ENCODE data around the gene DPEP2NB. TPM values are rescaled to one million over a fixed set of nuclear protein-coding genes. Genes with fewer than 3 reads are reported as not detected.
"Not testable (repeated sequence)": the region's sequence is repeated elsewhere in the genome, so short reads cannot be mapped to it uniquely, and the experiment has no call there.

The DPEP2NB gene, protein sequence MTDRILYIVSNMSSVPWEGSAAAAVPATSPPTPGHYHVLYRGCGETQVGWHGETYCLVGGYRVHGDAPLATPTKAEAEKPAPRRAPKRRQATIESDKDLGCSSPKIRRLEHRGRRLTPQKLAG
- total RNA-seq, result not detected
- long read RNA-seq, result 0 reads

DNA sequence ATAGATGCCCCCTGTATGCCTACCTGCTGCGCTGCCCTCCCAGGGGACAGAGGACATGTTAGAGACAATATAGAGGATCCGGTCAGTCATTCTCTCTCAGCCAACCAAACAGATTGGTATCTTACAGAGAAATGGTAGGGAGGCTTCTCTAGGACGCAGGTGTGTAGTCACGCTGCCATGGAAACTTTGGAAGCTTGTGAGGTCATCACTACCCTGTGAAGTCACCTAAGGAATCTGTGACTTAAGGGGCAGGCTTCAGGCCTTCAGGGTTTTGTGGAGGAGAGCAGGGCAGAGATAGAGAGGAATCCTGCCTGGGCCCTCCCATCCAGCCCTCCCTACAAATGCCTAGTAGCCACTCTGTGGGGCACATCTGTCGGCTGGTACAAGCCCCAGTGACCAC is at the start of gene DPEP2NB:
Gene DPEP2NB, minus strand, starts transcription at position 231 of the 400 bp plus-strand sequence. Its CDS starts 141 bp downstream, at position 90.
- intact Hi-C loops (cut with DNase I), result no loop called here
- DNase-seq, result no peak
- ATAC-seq, result no peak

DNA sequence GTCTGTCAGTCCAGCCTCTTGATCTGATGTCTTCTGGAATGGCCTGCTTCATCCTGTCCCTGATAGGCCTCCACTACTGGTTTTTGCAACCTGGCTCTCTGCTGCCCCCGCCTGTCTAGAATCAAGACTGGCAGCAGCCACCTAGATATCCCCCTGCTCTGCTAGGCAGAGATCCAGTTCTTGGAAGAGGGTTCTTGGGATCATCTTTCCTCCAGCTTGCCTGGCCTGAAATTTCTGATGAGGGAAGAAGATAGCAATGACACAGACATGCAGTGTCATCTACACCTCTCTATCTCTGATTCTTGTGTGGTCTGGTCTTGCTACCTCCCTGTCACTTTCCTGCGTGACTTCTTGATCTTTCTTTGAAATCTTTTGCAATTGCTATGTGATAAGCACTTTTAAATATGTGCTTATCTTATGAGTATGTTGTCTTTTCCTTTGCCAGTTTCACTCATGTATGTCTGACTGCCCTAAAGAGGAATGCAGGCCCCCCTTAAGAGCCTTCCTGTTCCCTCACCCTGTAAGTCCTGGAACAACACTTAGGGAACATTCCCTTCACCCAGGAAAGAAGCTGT is 49.2 kb upstream of the DPEP2NB start:
- ATAC-seq (peak; percentile 81 to 87), DNase-seq (peak; percentile 74)
- intact Hi-C loops (cut with DNase I), result no loop called here

DNA sequence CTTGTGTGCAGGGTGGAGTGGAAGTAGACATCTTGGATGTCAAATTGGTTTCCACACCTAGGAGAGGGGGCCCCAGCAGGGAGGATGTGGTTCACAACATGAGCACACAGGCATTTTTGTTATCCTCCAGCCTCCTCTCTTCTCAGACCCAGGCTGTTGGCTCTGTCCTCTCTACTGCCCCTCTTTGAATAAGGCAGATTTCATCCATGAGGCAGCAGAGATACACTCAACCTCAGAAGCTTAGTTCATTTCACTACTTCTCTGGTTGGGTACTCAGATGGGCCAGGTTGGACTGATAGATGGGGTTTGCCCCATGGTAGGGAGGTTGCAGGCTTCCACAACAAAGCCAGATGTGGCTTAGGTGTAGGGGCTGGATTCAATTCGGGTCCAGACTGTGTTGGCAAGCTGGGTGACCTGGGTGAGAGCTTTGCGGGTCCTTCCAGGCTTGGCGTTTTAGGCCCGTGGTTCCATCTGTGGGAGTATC is 47.2 kb upstream of the DPEP2NB start:
- ATAC-seq (no peak), DNase-seq (no peak)
- intact Hi-C loops (cut with DNase I), result no loop called here

DNA sequence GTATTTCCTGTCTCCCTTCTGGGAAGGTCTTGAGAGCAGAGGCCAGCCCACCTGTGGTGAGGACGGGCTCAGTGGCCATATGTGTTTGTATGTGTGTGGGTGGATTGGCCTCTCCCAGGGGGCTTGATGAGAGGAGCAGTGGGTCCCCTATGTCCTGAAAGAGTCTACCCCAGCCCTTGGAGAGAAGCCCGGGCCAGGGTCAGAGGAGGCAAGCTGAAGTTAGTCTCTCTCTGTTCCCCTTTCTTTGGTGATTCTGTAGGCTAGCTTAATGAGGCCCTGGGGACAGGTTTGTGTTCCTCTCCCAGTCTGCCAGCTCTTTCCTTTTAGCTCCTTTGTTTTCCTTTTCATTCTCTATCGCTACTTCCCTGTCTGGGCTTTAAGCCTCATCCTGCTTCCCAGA is 45.7 kb upstream of the DPEP2NB start:
- DNase-seq (no peak), ATAC-seq (no peak)
- intact Hi-C loops (cut with DNase I), result no loop called here

DNA sequence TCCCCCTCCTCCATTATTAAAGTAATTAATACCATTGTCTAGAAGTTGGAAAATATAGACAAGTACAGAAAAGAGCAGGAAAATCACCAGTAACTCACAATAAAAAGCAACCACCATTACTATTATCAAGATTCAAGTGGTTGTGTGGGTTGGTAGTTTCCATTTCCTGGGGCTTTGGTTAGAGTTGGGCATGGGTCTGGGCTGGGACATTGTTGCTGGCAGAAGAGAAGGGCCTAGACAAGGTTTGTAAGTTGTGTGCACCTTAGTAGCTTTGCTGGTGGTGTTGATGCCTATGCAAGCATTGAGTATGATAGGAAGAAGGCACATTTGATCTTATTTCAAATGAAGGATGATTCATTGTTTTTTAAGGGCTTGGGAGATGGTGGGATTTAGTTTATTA is 44.1 kb upstream of the DPEP2NB start:
- intact Hi-C loops (cut with DNase I), result no loop called here
- ATAC-seq (no peak), DNase-seq (no peak)

DNA sequence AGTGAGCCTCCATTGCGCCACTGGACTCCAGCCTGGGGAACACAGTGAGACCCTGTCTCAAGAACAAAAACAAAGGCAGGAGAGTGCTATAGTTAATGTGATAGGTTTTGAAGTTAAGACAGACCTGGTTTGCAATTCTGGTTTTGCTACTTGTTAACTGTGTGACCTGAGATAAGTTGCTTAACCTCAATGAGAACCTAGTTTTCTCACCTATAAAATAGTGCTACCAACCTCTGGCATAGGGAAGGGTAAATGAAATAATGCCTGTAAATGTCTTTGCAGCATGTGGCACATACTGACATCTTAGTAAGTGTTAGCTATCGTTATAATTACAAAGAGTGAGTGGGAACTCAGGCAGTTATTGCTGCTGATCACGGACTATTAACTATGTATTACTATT is 39.7 kb upstream of the DPEP2NB start:
- DNase-seq (no peak), ATAC-seq (no peak)
- intact Hi-C loops (cut with DNase I), result no loop called here

DNA sequence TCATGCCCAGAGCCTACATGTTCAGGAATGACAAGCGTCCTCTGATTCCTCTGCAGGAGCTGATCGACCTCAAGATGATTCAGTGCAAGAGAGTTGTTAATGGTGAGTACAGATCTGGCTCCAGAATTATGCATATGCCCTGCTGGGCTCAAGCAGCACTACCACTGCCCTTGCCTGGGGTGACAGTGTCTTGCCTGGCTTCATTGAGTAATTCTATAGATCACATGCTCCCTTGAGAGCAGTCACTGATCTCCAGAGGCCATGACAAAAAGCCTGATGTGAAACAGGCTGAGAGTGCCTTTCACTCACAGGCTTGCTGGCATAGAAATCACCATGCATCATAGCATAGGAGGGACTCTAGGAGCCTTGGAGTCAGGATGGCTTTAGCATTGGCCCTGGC is 33.7 kb upstream of the DPEP2NB start:
- DNase-seq, result no peak
- ATAC-seq, result no peak
- intact Hi-C loops (cut with DNase I), result loop anchor here in 1 of 2 donors (10.0 kb wide), 1 partner anchor 235 kb away; no protein-coding TSS in a partner anchor

DNA sequence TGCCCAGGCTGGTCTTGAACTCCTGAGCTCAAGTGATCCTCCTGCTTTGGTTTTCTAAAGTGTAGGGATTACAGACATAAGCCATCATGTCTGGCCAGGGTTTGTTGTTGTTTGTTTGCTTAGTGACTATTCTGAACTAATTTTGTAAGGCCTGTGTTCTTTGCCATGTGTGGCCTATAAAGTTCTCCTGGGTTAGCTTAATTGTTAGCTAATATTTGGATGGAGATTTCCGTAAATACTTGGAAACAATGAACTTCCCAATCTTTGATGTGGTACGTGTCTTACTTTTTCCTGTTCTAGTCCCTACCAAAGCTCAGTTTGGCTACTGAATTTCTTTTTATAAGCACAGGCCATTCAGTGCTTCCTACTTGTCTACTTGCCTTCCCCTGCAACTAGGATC is 32.3 kb upstream of the DPEP2NB start:
- DNase-seq, result no peak
- intact Hi-C loops (cut with DNase I), result loop anchor here in 1 of 2 donors (10.0 kb wide), 1 partner anchor 233 kb away; no protein-coding TSS in a partner anchor
- ATAC-seq, result no peak

DNA sequence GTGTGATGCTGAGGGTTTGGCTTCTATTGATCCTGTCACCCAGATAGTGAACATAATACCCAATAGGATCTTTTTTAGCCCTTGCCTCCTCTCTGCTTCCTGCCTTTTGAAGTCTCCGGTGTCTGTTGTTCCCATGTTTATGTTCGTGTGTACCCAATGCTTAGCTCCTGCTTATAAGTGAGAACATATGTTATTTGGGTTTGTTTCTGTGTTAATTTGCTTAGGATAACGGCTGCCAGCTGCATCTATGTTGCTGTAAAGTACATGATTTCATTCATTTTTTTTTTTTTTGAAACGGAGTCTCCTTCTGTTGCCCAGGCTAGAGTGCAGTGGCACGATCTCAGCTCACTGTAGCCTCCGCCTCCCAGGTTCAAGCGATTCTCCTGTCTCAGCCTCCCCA is 30.4 kb upstream of the DPEP2NB start:
- no peak for DNase-seq
- intact Hi-C loops (cut with DNase I), result loop anchor here in 1 of 2 donors (10.0 kb wide), 1 partner anchor 231 kb away; no protein-coding TSS in a partner anchor

DNA sequence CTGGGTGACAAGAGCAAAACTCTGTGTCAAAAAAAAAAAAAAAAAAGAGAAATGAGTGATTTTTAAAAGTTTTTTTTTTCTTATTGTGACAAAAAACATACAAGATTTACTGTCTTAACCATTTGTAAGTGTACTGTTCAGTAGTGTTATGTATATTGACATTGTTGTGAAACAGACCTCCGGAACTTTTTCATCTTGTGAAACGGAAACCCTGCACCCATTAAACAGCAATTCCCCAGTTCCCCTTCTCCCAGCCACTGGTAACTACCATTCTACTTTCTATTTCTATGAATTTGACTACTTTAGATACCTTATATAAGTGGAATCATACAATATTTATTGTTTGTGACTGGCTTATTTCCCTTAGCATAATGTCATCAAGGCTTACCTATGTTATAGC is 26.1 kb upstream of the DPEP2NB start:
- intact Hi-C loops (cut with DNase I), result loop anchor here (2.0 to 10.0 kb wide), 4 partner anchors 49 to 227 kb away; partner anchors contain the start of gene NRN1L (in 1 of the 2)
- DNase-seq (no peak), ATAC-seq (no peak)

More for the DNA sequence above, 30.4 kb upstream of the DPEP2NB start:
- ATAC-seq, result no peak

DNA sequence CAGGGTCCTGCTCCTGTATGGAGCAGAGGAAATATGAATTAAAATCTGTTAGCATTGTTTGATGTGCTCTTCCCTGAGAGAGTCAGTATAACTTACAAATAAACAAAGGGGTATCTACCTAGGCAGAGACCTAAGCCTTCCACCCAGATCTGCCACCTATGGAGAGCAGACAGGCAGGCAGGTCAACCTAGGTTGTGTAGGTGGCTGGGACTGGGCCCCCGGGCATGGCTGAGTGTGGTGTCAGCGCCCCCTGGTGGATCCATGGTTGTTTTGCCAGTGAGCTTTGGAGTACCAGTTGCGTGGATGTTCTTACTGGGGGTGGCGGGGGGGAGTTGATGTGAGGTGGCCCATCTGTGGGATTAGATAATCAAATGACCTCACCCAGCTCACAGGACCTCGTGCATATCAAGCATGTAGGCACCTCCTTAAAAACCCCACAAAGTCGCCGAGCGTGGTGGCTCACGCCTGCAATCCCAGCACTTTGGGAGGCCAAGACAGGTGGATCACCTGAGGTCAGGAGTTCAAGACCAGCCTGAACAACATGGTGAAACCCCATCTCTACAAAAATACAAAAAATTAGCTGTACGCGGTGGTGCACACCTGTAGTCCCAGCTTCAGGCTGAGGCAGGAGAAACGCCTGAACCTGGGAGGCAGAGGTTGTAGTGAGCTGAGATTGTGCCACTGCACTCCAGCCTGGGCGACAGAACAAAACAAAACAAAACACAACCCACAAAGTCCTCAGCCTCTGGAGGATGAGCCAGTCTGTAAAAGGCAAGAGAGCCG is 25.0 kb upstream of the DPEP2NB start:
- ATAC-seq, result peak; percentile 95 to 96
- peak; percentile 86 for DNase-seq
- intact Hi-C loops (cut with DNase I), result loop anchor here (2.0 to 10.0 kb wide), 4 partner anchors 48 to 226 kb away; partner anchors contain the start of gene NRN1L (in 1 of the 2)

DNA sequence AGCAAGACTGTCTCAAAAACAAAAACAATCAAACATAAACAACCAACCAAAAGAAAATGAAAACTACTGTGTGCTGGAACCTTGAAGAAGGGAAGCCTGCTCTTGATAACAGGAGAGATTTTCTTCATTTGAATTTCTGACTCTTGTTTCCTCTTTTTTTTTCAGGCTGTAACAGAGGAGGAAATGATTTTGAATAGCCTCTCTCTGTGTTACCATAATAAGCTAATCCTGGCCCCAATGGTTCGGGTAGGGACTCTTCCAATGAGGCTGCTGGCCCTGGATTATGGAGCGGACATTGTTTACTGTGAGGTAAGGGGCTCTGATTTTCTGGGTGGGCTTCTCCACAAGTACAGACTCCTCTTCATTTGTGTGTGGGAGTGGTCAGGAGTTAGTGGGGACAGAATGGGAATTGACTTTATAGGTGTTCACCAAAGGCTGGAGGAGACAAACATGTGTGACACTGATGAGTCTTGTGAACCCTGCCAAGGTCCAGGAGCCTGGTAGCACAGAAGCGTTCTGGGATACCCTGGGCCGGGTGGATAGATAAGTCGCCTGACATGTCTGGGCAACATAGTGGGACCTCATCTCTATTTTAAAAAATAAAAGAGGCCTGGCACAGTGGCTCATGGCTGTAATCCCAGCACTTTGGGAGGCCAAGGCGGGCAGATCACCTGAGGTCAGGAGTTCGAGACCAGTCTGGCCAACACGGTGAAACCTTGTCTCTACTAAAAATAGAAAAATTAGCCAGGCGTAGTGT is 22.3 kb upstream of the DPEP2NB start:
- DNase-seq (no peak), ATAC-seq (no peak)
- intact Hi-C loops (cut with DNase I), result no loop called here

DNA sequence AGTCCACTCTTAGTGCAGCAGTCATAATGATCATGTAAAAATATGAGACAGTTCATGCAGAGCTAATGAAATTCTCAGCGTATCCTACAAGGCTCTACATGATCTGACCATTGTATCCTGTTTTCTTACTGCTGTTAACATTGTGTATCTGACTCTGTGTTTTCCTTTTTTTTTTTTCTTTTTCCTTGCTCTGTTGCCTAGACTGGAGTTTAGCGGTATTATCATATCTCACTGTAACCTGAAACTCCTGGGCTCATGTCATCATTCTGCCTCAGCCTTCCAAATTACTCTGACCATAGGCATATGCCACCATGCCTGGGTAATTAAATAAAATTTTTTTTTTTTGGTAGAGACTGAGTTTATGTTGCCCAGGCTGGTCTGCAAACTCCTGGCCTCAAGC is 19.5 kb upstream of the DPEP2NB start:
- no peak for ATAC-seq
- intact Hi-C loops (cut with DNase I), result no loop called here
- DNase-seq, result no peak

DNA sequence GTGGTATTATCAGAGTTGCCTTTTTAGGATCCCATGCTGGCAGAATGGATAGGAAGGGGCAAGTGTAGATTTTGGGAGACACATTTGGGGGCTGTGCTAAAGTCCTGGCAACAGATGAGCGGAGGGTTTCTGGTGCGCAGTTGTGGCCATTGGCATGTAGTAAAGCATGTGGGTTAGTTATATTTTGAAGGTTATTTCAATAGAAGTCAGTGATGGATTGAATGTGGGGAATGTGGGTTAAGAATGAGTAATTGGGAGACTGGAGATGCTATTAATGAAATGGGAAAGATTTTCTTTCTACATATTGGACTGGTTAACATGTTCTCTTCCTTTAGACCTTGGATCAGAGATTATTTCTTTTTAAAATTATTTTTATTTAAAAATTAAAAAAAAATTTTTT is 17.4 kb upstream of the DPEP2NB start:
- ATAC-seq (no peak), DNase-seq (no peak)
- intact Hi-C loops (cut with DNase I), result no loop called here

DNA sequence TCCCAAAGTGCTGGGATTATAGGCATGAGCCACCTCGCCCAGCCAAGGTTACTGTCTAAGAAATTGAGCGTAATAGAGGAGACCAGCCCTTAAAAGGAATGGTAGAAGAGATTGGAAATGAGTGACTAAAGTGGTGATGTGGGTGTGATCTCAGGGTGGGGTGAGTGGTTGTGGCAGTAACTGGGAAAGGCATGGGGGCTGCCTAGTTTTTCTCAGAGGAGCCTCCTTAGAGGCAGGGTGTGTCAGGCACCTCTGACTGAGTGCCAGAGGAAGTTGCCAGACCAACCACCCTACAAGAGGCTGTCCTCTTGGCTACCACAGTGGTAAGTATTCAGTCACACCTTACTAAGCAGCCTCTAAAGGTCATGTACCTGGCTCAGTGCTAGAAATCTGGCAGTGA is 16.2 kb upstream of the DPEP2NB start:
- no peak for DNase-seq
- ATAC-seq, result peak in 1 of 2 donors; percentile 24
- intact Hi-C loops (cut with DNase I), result no loop called here

DNA sequence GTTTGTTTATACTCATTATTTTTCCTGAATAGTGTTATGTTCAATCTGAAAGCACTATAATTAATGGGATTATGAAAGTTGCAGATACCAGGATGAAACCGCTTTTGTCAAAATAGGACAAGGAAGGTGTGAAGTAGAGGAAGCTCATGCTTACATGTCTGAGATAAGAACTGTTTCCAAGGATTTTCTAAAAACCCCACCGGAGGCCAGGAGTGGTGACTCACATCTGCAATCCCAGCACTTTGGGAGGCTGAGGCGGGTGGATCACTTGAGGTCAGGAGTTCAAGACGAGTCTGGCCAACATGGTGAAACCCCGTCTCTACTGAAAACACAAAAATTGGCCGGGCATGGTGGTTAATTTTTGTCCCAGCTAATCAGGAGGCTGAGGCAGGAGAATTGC is 14.4 kb upstream of the DPEP2NB start:
- intact Hi-C loops (cut with DNase I), result not testable (repeated sequence)
- DNase-seq (peak; percentile 42), ATAC-seq (peak in 1 of 2 donors; percentile 70)

DNA sequence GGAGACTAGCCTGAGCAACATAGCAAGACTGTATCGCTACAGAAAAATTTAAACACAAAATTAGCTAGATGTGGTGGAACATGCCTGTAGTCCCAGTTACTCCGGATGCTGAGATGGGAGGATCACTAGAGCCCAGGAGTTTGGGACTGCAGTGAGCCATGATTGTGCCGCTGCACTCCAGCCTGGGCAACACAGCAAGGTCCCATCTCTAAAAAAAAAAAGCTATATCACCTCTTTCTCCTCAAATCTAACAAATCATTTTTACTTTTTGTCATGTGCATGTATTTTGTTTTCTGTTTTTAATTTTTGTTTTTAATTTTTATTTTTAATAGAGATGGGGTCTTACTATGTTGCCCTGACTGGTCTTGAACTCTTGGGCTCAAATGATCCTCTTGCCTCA is 13.3 kb upstream of the DPEP2NB start:
- ATAC-seq (no peak), DNase-seq (no peak)
- intact Hi-C loops (cut with DNase I), result no loop called here

DNA sequence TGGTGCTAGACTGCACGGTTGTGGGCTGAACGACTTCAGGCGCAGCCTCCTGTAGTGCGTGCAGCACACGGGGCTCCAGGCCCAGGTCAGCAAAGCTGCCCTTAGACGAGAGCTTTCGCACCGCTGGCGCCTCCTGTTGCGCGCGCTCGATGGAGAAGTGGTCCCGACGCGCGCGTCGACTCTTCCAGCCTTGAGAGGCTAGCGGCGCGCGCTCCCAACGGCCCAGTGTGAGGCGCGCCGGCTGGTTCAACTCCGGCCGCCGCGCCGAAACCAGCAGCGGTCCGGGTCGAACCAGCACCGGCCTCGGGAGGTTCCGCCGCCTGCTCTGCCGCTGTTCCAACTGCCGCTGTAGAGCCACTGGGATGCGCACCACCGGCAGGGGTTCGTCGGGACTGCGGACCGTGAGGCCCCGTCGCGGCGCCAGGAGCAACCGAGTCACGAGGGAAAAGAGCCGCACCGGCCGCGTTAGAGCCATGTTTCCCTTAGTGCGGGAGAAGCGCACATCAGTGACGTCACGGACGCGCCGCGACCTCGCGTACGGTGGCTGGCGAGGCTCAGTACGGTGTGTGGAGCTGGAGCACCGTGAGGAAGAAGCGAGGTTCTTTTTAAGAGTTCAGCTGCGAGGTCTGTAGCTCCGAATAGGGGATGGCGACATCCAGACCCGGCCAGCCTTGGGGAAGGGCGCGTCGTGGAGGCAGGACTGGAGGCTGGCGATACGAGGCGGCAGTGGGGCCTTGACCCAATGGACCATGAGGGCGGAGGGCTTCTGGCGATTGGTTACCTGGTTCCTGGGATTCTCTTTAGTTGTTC is 7.2 kb upstream of the DPEP2NB start, which contains the start of the genes DDX28 and DUS2:
Gene DDX28, minus strand, starts transcription at position 505 of the 810 bp plus-strand sequence. Its CDS starts 30 bp downstream, at position 475.
Gene DUS2, plus strand, starts transcription at position 557 of the 810 bp plus-strand sequence. CDS start 14,740 bp downstream, outside the sequence.
- intact Hi-C loops (cut with DNase I), result no loop called here
- ATAC-seq, result peak; percentile 98 to 99
- peak; percentile 93 for DNase-seq
